ENCODE results near the gene ZNF205. TPM values are rescaled to one million over a fixed set of nuclear protein-coding genes. Genes with fewer than 3 reads are reported as not detected.

ZNF205 gene
- total and polyA plus RNA-seq, 2 donors (not counting 1 experiment from before 2014, with no cell fraction given): not detected

- H3K27ac ChIP-seq (ENCODE audit: low read length in 2 of 2): peak overlapping the region in 1 of 2 donors; percentile 3
- peaks cover 0 to 4% (median 0%) of the 10 kb centered on the region in 3 donors for H3K9me3 ChIP-seq (ENCODE audit: control extremely low read depth in 1 of 3, control insufficient read depth in 2 of 3, insufficient read depth in 1 of 3, low read length in 2 of 3)
- no peaks in the 10 kb centered on the region for H4K20me1 ChIP-seq (ENCODE audit: control insufficient read depth, insufficient read depth, low read length, poor library complexity, severe bottlenecking)
- 85% methylated on average over 7 of the region's 12 CpGs for WGBS (ENCODE audit: insufficient coverage)
- no peaks in the 10 kb centered on the region for H3K9me3 Mint-ChIP-seq (ENCODE audit: insufficient read depth)
- H3K4me3 ChIP-seq (ENCODE audit: control extremely low read depth in 1 of 5, extremely low read depth in 1 of 5, insufficient read depth in 1 of 5, low read depth in 2 of 5, low read length in 4 of 5): no peak overlapping the region
- CTCF ChIA-PET: interaction anchor here (0.8 to 11.8 kb wide), 15 partner anchors 9 to 129 kb away, joined by 3 to 238 read pairs (median 8); partner anchors contain the start of gene ZSCAN10
- intact Hi-C loops (cut with micrococcal nuclease): no loop called here
- H3K27me3 Mint-ChIP-seq: no peaks in the 10 kb centered on the region
- no peak overlapping the region for H3K4me2 ChIP-seq (replicated peaks; ENCODE audit: low read depth, low read length, poor library complexity, severe bottlenecking)
- H2AFZ ChIP-seq (ENCODE audit: insufficient read depth, low read depth, low read length, poor library complexity, severe bottlenecking): no peak overlapping the region
- ATAC-seq (ENCODE audit: low read depth): no peak
- H3K4me1 ChIP-seq (ENCODE audit: control insufficient read depth in 2 of 2, insufficient read depth in 2 of 2, low read length in 2 of 2): peaks cover 26 to 42% of the 10 kb centered on the region in 2 donors
- H3K4me3 Mint-ChIP-seq: no peak overlapping the region
- peak overlapping the region; percentile 50 for H3K27ac Mint-ChIP-seq
- H3K27me3 ChIP-seq (replicated peaks in 1 of 4; ENCODE audit: control extremely low read depth in 1 of 4, control insufficient read depth in 3 of 4, insufficient read depth in 4 of 4, low read length in 3 of 4): no peaks in the 10 kb centered on the region
- DNase-seq: peak; percentile 49
- H3K79me2 ChIP-seq (ENCODE audit: control insufficient read depth, insufficient read depth, low read length): peaks cover 50% of the 10 kb centered on the region
- H3K4me1 Mint-ChIP-seq: peaks cover 44% of the 10 kb centered on the region
- TF ChIP-seq EZH2 (IDR thresholded peaks at IDR 0.05; ENCODE audit: borderline replicate concordance, insufficient read depth, low read depth, low read length, poor library complexity, severe bottlenecking) (no peak), CTCF (IDR thresholded peaks at IDR 0.05) (peak; percentile 43)
- POLR2A ChIA-PET: interaction anchor here (0.6 to 1.0 kb wide), 2 partner anchors 18 to 26 kb away, joined by 3 to 4 read pairs; no protein-coding TSS in a partner anchor
- H3K9ac ChIP-seq (ENCODE audit: low read length): no peak overlapping the region
- H3K36me3 ChIP-seq (replicated peaks in 1 of 2; ENCODE audit: control extremely low read depth in 1 of 2, control insufficient read depth in 1 of 2, extremely low read depth in 1 of 2, insufficient read depth in 2 of 2, low read length in 1 of 2): peaks cover 2 to 3% of the 10 kb centered on the region in 2 experiments
Measured at GRCh38 chr16:3131755-3132377, 19.5 kb downstream of the ZNF205 start.

- Histone ChIP-seq H3K79me2 (ENCODE audit: control insufficient read depth, insufficient read depth, low read length) (peaks cover 48% of the 10 kb centered on the region), H3K4me2 (replicated peaks; ENCODE audit: low read depth, low read length, poor library complexity, severe bottlenecking) (peak overlapping the region; percentile 86), H2AFZ (ENCODE audit: insufficient read depth, low read depth, low read length, poor library complexity, severe bottlenecking) (peak overlapping the region; percentile 88), H3K27me3 (replicated peaks in 1 of 4; ENCODE audit: control extremely low read depth in 1 of 4, control insufficient read depth in 3 of 4, insufficient read depth in 4 of 4, low read length in 3 of 4) (no peaks in the 10 kb centered on the region), H3K9me3 (ENCODE audit: control extremely low read depth in 1 of 3, control insufficient read depth in 2 of 3, insufficient read depth in 1 of 3, low read length in 2 of 3) (peaks cover 0 to 4% (median 0%) of the 10 kb centered on the region in 3 donors), H3K4me3 (ENCODE audit: control extremely low read depth in 1 of 5, extremely low read depth in 1 of 5, insufficient read depth in 1 of 5, low read depth in 2 of 5, low read length in 4 of 5) (peak overlapping the region; percentile 70 to 99 (median 78)), H4K20me1 (ENCODE audit: control insufficient read depth, insufficient read depth, low read length, poor library complexity, severe bottlenecking) (no peaks in the 10 kb centered on the region), H3K4me1 (ENCODE audit: control insufficient read depth in 2 of 2, insufficient read depth in 2 of 2, low read length in 2 of 2) (peaks cover 21 to 29% of the 10 kb centered on the region in 2 donors), H3K36me3 (replicated peaks in 1 of 2; ENCODE audit: control extremely low read depth in 1 of 2, control insufficient read depth in 1 of 2, extremely low read depth in 1 of 2, insufficient read depth in 2 of 2, low read length in 1 of 2) (peaks cover 0 to 8% of the 10 kb centered on the region in 2 experiments), H3K9ac (ENCODE audit: low read length) (peak overlapping the region; percentile 87), H3K27ac (ENCODE audit: low read length in 2 of 2) (peak overlapping the region; percentile 91 to 93)
- Mint-ChIP-seq H3K4me3 (peak overlapping the region; percentile 98), H3K4me1 (peaks cover 39% of the 10 kb centered on the region), H3K9me3 (ENCODE audit: insufficient read depth) (no peaks in the 10 kb centered on the region), H3K27ac (peak overlapping the region; percentile 97), H3K27me3 (no peaks in the 10 kb centered on the region)
- ATAC-seq (ENCODE audit: low read depth): no peak
- intact Hi-C loops (cut with micrococcal nuclease): no loop called here
- POLR2A ChIA-PET: interaction anchor here (0.6 to 4.3 kb wide), 6 partner anchors 16 to 267 kb away, joined by 3 to 31 read pairs (median 5); partner anchors contain the start of genes ZNF174 and ZSCAN32
- TF ChIP-seq CTCF (IDR thresholded peaks at IDR 0.05): no peak
- TF ChIP-seq EZH2 (IDR thresholded peaks at IDR 0.05; ENCODE audit: borderline replicate concordance, insufficient read depth, low read depth, low read length, poor library complexity, severe bottlenecking): no peak
- 4% methylated on average over 5 of the region's 7 CpGs for WGBS (ENCODE audit: insufficient coverage)
- CTCF ChIA-PET: interaction anchor here (0.9 to 11.8 kb wide), 9 partner anchors 9 to 103 kb away, joined by 4 to 238 read pairs (median 7); partner anchors contain the start of gene ZSCAN10
- peak; percentile 33 for DNase-seq
Measured at GRCh38 chr16:3133844-3134243, 21.5 kb downstream of the ZNF205 start.

Data from B cell (primary cell).